Activated CD4-positive, alpha-beta memory T cell treated with anti-CD3 and anti-CD28 coated beads for 36 hours (primary cell): ENCODE measurements around the gene EPB41L4B. TPM values are rescaled to one million over a fixed set of nuclear protein-coding genes. Genes with fewer than 3 reads are reported as not detected.

Experiments
- CTCF ChIA-PET: fragments of 350-600 bp; sonication (Branson Sonifier 250); formaldehyde crosslinking; loops from one replicate; lab custom pipeline; 2021; ENCODE audit warnings: antibody characterized with exemption, inconsistent platforms; lab: Charles Lee
- POLR2A ChIA-PET: fragments of 350-600 bp; sonication (Branson Sonifier 250); formaldehyde crosslinking; loops from one replicate; lab custom pipeline; 2021; ENCODE audit warnings: antibody characterized with exemption; lab: Charles Lee
- DNase-seq: peaks from one replicate; pipeline ENCODE4 v3.0.0-alpha.2; 2020
- H3K27ac Mint-ChIP-seq: one replicate; pipeline ENCODE4 v1.8.0; 2021; ENCODE audit warnings: mixed read lengths
- H3K27me3 Mint-ChIP-seq: one replicate; pipeline ENCODE4 v1.8.0; 2021; ENCODE audit warnings: mixed read lengths
- H3K36me3 Mint-ChIP-seq: one replicate; pipeline ENCODE4 v1.8.0; 2021; ENCODE audit warnings: mixed read lengths
- H3K4me1 Mint-ChIP-seq: one replicate; pipeline ENCODE4 v1.8.0; 2021; ENCODE audit warnings: low read depth, mixed read lengths
- H3K4me3 Mint-ChIP-seq: one replicate; pipeline ENCODE4 v1.8.0; 2021; ENCODE audit warnings: mild to moderate bottlenecking, mixed read lengths
- H3K9me3 Mint-ChIP-seq: one replicate; pipeline ENCODE4 v1.8.0; 2021; ENCODE audit warnings: mixed read lengths
- intact Hi-C: fragments of 100-400 bp; cut with micrococcal nuclease; formaldehyde crosslinking; loops from one replicate; pipeline ENCODE4 v1.15.1; 2023
- total RNA-seq, 2 experiments: library from RNA; stranded (reverse); gene quantifications; one replicate each; pipeline ENCODE4 v1.2.3, GENCODE V29; 2021

The EPB41L4B gene
- total RNA-seq, 2 experiments from 2014 or later: 0.17 to 0.21 TPM

DNA sequence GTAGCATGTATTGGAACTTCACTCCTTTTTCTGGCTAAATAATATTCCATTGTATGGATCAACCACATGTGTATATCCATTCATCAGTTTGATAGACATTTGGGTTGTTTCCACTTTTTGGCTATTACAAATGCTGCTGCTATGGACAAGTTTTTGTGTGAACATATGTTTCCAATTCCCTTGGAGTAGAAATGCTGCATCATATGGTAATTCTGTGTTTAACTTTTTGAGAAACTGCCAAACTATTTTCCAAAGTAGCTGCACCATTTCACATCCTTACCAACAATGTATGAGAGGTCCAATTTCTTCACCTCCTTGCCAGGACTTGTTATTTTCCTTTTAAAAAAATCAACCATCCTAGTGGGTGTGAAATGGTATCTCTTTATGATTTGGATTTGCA lies 162.2 kb downstream of the EPB41L4B start:
- ChIA-PET CTCF (no interaction called here), POLR2A (no interaction called here)
- Mint-ChIP-seq H3K27ac (no peak overlapping the region), H3K36me3 (no peaks in the 10 kb centered on the region), H3K27me3 (peaks cover 15% of the 10 kb centered on the region), H3K9me3 (peaks cover 9% of the 10 kb centered on the region), H3K4me1 (no peaks in the 10 kb centered on the region), H3K4me3 (no peak overlapping the region)
- DNase-seq: no peak
- intact Hi-C loops: no loop called here

DNA sequence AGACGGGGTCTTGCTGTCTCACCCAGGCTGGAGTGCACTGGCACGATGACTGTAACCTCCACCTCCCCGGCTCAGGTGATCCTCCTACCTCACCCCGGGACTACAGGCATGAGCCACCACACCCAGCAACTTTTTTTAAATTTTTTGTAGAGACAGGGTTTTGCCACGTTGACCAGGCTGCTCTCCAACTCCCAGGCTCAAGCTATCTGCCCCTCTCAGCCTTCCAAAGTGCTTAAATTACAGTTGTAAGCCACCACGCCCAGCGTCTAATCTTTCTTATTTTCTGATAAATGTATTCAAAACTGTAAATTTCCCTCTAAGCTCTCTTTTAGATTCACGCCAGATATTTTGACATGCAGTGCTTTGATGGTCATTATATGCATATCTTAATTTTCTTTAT lies 164.2 kb downstream of the EPB41L4B start:
- peaks cover 15% of the 10 kb centered on the region for H3K27me3 Mint-ChIP-seq
- H3K36me3 Mint-ChIP-seq: peaks cover 5% of the 10 kb centered on the region
- no peak overlapping the region for H3K27ac Mint-ChIP-seq
- no peaks in the 10 kb centered on the region for H3K4me1 Mint-ChIP-seq
- H3K4me3 Mint-ChIP-seq: no peak overlapping the region
- no peak for DNase-seq
- ChIA-PET POLR2A (no interaction called here), CTCF (interaction anchor here (1.4 kb wide), 1 partner anchor 8 kb away, joined by 3 read pairs; no protein-coding TSS in a partner anchor)
- intact Hi-C loops: no loop called here
- peaks cover 18% of the 10 kb centered on the region for H3K9me3 Mint-ChIP-seq

DNA sequence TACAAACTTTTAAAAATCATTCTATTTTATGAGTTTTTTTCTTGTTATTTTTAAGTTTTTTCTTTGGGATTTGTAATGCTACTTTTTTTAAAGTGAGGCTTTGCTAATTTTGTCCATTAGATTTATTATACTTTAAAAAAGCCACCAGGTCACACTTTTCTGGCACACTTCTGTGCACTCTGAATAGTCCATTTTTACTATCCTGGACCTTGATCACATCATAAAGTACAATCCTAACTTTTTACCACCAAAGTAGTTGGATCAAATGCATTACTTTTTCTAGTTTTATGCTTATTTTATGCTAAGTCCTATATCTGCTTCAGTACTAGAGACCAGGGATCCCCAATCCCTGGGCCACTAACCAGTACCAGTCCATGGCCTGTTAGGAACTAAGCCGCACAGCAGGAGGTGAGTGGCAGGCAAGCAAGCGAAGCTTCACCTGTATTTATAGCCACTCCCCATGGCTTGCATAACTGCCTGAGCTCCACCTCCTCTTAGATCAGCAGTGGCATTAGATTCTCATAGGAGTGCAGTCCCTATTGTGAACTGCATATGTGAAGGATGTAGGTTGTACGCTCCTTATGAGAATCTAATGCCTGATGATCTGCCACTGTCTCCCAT lies 169.8 kb downstream of the EPB41L4B start:
- H3K4me1 Mint-ChIP-seq: no peaks in the 10 kb centered on the region
- ChIA-PET CTCF (no interaction called here), POLR2A (no interaction called here)
- H3K36me3 Mint-ChIP-seq: peaks cover 5% of the 10 kb centered on the region
- DNase-seq: no peak
- no peak overlapping the region for H3K27ac Mint-ChIP-seq
- intact Hi-C loops: no loop called here
- no peak overlapping the region for H3K4me3 Mint-ChIP-seq
- H3K27me3 Mint-ChIP-seq: no peaks in the 10 kb centered on the region
- H3K9me3 Mint-ChIP-seq: peaks cover 18% of the 10 kb centered on the region

DNA sequence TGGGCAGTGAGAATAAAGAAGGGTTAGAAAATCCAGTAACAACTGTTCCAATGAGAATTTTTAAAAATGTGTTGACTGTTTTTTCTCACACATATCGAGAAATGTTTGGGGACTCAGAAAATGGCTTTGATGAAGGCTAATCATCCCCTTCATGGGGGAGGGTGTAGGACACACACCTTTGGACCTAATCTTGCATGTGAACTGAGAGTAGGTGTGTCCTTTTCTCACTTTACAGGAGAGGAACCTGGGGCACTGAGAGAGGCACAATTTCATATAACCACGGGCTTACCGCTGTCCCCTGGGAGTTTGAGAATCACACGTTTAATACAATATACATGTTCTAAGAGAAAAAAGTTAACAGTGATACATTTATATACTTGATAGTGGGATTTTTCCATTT lies 171.1 kb downstream of the EPB41L4B start:
- Mint-ChIP-seq H3K9me3 (peaks cover 18% of the 10 kb centered on the region), H3K27ac (no peak overlapping the region), H3K36me3 (peaks cover 5% of the 10 kb centered on the region), H3K27me3 (no peaks in the 10 kb centered on the region), H3K4me3 (no peak overlapping the region), H3K4me1 (no peaks in the 10 kb centered on the region)
- CTCF ChIA-PET: interaction anchor here (1.5 kb wide), 1 partner anchor 8 kb away, joined by 3 read pairs; no protein-coding TSS in a partner anchor
- intact Hi-C loops: no loop called here
- no peak for DNase-seq
- POLR2A ChIA-PET: no interaction called here

DNA sequence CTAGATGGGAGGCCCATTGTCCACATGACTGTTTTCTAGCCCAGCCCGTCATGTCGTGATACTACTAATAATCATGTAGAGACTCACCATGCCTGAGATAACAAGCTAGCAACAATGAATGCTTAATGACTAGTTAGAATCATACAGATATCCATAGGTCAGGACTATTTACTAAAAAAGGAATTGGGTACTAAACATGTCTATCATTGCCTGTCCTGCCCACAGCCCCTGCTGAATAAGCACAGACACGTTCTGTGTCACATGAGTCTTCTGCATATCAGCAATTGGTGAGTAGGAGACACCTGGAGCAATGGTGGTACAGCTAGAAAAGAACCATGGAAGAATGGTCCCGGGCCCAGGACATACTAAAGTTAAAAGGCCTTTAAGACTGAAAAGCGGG lies 171.8 kb downstream of the EPB41L4B start:
- DNase-seq: no peak
- Mint-ChIP-seq H3K9me3 (peaks cover 14% of the 10 kb centered on the region), H3K36me3 (peaks cover 5% of the 10 kb centered on the region), H3K27ac (no peak overlapping the region), H3K4me3 (no peak overlapping the region), H3K27me3 (no peaks in the 10 kb centered on the region), H3K4me1 (peaks cover under 1% of the 10 kb centered on the region)
- POLR2A ChIA-PET: no interaction called here
- intact Hi-C loops: no loop called here
- CTCF ChIA-PET: interaction anchor here (1.5 kb wide), 1 partner anchor 8 kb away, joined by 3 read pairs; no protein-coding TSS in a partner anchor

DNA sequence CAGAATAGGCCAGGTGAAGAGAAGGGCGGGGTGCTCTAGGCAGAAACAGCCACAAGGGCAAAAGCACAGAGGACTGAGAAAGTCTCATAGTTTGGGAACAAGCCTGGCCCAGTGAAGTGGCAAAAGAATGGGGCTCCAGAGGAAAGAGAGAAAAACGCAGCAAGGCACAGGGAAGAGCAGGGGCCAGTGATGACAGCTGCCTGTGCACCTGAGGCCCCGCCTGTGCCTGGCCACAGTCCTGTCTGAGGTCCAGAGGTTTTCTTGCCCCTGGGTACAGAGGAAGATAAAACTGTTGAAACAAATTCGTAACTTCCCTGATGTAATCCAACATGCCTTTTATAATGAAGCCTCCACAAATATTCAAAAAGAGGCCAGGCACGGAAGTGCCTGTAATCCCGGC lies 175.8 kb downstream of the EPB41L4B start:
- no peak overlapping the region for H3K4me3 Mint-ChIP-seq
- no peaks in the 10 kb centered on the region for H3K36me3 Mint-ChIP-seq
- H3K4me1 Mint-ChIP-seq: peaks cover 5% of the 10 kb centered on the region
- intact Hi-C loops: no loop called here
- H3K27me3 Mint-ChIP-seq: no peaks in the 10 kb centered on the region
- no peak for DNase-seq
- ChIA-PET POLR2A (no interaction called here), CTCF (no interaction called here)
- no peaks in the 10 kb centered on the region for H3K9me3 Mint-ChIP-seq
- H3K27ac Mint-ChIP-seq: no peak overlapping the region

DNA sequence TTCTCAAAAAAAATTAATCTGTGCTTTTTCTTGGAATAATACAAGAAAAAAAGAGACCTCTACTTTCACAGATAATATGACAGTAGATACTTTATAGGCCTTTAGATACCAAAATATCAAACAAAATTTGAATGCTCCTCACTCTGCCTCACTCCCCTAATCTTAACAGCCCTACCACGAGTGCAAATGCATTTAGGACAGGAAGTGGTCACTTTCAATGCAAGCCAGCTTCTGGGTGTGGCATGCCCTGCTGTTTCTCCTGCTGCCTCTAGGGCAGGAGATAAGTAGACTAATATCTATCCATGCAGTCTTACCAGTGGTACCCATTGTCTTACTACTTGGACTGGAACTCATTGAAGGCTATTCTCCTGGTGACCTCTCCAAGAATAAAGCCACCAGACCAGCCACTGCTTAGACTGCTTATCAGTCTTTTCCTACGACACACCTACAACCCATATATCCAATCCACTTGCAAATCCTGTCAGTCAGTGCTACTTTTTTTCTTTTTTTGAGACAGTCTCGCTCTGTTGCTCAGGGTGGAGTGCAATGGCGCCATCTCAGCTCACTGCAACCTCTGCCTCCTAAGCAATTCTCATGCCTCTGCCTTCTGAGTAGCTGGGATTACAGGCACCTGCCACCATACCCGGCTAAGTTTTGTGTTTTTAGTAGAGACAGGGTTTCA lies 176.8 kb downstream of the EPB41L4B start:
- peaks cover 5% of the 10 kb centered on the region for H3K4me1 Mint-ChIP-seq
- ChIA-PET POLR2A (no interaction called here), CTCF (interaction anchor here (0.6 kb wide), 1 partner anchor 96 kb away, joined by 3 read pairs; no protein-coding TSS in a partner anchor)
- no peaks in the 10 kb centered on the region for H3K9me3 Mint-ChIP-seq
- intact Hi-C loops: no loop called here
- peak; percentile 15 for DNase-seq
- H3K4me3 Mint-ChIP-seq: no peak overlapping the region
- no peaks in the 10 kb centered on the region for H3K36me3 Mint-ChIP-seq
- no peak overlapping the region for H3K27ac Mint-ChIP-seq
- no peaks in the 10 kb centered on the region for H3K27me3 Mint-ChIP-seq

DNA sequence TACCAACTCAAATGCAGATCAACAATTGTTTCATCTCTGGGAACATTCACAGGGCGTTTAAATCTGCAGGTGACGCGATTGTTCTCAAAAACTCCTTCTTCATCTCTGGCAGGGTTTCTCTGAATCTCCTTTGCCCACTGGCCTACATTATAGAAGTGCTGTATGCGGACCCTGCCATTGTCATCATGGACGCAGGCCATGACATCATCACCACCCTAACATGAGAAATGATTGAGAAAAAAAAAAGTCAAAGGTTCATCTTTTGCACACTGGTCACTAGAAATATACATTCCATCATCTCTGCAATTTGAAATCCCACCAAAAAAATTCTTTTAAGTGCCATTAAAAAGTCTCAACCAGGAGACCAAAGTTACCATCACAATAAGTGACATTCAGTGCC lies 179.5 kb downstream of the EPB41L4B start:
- CTCF ChIA-PET: no interaction called here
- H3K9me3 Mint-ChIP-seq: no peaks in the 10 kb centered on the region
- H3K4me1 Mint-ChIP-seq: peaks cover 5% of the 10 kb centered on the region
- H3K27ac Mint-ChIP-seq: no peak overlapping the region
- H3K4me3 Mint-ChIP-seq: no peak overlapping the region
- intact Hi-C loops: no loop called here
- POLR2A ChIA-PET: no interaction called here
- no peak for DNase-seq
- H3K27me3 Mint-ChIP-seq: no peaks in the 10 kb centered on the region
- H3K36me3 Mint-ChIP-seq: no peaks in the 10 kb centered on the region

DNA sequence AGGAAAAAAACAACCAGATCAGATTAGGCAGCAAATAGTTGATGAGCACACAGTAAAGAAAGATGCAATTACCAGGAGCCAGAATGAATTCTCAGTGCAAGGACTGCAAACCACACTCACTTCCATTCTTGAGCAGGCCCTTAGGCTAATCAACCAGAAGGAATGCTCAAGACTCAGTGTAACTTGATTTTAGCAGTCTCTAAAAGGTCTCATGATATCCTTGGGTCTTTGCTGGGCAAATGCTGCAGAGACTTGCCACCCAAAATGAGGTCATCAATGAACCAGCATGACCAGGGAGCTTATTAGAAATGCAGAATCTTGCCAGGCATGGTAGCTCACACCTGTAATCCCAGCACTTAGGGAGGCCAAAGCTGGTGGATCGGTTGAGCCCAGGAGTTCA lies 181.0 kb downstream of the EPB41L4B start:
- ChIA-PET CTCF (no interaction called here), POLR2A (no interaction called here)
- no peak for DNase-seq
- Mint-ChIP-seq H3K4me3 (no peak overlapping the region), H3K36me3 (no peaks in the 10 kb centered on the region), H3K27me3 (no peaks in the 10 kb centered on the region), H3K9me3 (no peaks in the 10 kb centered on the region), H3K4me1 (peaks cover 5% of the 10 kb centered on the region), H3K27ac (no peak overlapping the region)
- intact Hi-C loops: no loop called here

DNA sequence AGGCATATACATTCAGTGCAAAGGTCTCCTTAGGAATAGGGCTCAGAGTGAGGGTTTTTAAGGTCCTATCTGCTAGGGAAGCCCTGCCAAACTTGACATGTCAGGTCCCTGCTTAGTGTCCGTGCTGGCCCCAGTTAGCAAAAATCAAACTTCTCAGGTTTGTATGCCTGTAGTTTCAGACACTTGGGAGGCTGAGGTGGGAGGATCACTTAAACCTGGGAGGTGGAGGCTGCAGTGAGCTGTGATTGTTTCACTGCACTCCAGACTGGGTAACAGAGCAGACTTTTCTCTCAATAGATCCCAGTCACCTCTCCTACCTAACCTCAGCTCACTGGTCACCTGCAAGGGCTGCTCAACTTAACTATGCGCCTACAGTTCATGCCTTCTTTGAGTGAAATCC lies 182.4 kb downstream of the EPB41L4B start:
- ChIA-PET POLR2A (no interaction called here), CTCF (no interaction called here)
- H3K4me1 Mint-ChIP-seq: no peaks in the 10 kb centered on the region
- intact Hi-C loops: no loop called here
- no peak overlapping the region for H3K4me3 Mint-ChIP-seq
- no peaks in the 10 kb centered on the region for H3K36me3 Mint-ChIP-seq
- H3K27ac Mint-ChIP-seq: no peak overlapping the region
- no peaks in the 10 kb centered on the region for H3K9me3 Mint-ChIP-seq
- H3K27me3 Mint-ChIP-seq: no peaks in the 10 kb centered on the region
- DNase-seq: no peak

DNA sequence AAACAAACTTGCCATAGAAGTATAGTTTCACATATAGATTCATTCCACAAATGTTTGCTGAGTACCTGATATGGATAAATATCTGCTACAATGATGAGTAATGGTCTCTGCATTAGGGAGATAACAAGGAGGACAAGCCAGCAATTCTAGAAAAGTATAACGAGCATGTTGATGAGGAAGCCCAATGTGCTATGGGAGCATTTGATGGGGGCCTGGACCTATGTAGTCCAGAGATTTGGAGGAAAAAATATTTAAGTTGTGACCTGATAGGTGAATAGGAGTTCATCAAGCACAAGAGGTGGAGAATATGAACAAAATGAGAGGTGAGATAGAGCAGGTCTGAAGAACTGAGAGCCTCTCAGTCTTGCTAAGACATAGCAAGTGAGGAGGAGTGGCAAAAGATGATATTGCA lies 186.7 kb downstream of the EPB41L4B start:
- POLR2A ChIA-PET: no interaction called here

DNA sequence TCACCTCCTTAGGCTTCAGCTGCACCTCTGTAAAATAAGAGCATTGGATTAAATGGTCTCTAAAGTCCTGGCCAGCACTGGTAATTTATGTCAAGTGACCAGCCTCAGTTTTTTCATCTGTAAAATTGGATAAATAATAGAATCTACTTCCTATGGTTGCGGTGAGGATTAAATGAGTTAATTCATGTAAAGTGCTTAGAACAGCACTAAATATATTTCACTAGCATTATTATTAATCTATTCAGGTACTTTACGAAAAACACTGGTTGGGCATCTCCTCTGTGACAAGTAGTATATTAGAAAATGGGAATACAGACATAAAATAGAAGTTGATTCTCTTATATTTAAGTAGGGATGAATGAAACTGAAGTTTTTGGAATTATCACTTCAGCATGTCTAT lies 187.3 kb downstream of the EPB41L4B start:
- Mint-ChIP-seq H3K4me1 (no peaks in the 10 kb centered on the region), H3K4me3 (no peak overlapping the region), H3K27ac (no peak overlapping the region), H3K9me3 (no peaks in the 10 kb centered on the region), H3K27me3 (no peaks in the 10 kb centered on the region), H3K36me3 (no peaks in the 10 kb centered on the region)
- ChIA-PET CTCF (no interaction called here), POLR2A (no interaction called here)
- intact Hi-C loops: no loop called here
- no peak for DNase-seq

More for the DNA sequence above, 186.7 kb downstream of the EPB41L4B start:
- H3K4me1 Mint-ChIP-seq: no peaks in the 10 kb centered on the region
- no peaks in the 10 kb centered on the region for H3K36me3 Mint-ChIP-seq
- intact Hi-C loops: no loop called here
- no peaks in the 10 kb centered on the region for H3K9me3 Mint-ChIP-seq
- CTCF ChIA-PET: no interaction called here
- no peak overlapping the region for H3K4me3 Mint-ChIP-seq
- no peak overlapping the region for H3K27ac Mint-ChIP-seq
- H3K27me3 Mint-ChIP-seq: no peaks in the 10 kb centered on the region
- DNase-seq: no peak

DNA sequence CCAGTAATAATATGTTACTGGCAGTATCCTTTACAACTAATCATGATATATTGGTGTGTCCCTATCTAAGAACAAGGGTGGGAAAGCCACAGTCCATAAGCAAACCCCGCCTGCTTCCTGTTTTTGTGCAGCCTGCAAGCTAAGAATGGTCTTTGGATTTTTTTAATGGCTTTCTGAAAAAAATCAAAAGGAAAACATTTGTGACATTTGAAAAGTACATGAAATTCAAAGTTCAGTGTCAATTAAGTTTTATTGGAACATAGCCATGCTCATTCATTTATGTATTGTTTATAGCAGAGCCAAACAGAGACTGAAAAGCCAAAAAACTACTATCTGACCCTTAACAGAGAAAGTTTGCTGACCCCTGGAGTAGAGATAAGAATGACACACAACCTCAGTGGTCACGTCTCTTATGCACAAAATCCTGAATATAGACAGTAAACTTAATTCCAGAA lies 188.3 kb downstream of the EPB41L4B start:
- ChIA-PET CTCF (no interaction called here), POLR2A (no interaction called here)
- no peaks in the 10 kb centered on the region for H3K27me3 Mint-ChIP-seq
- H3K4me3 Mint-ChIP-seq: no peak overlapping the region
- DNase-seq: no peak
- intact Hi-C loops: no loop called here
- H3K36me3 Mint-ChIP-seq: no peaks in the 10 kb centered on the region
- no peaks in the 10 kb centered on the region for H3K4me1 Mint-ChIP-seq
- H3K9me3 Mint-ChIP-seq: no peaks in the 10 kb centered on the region
- H3K27ac Mint-ChIP-seq: no peak overlapping the region
